Stimulated activated CD4-positive, alpha-beta T cell treated with anti-CD3 and anti-CD28 coated beads, Interleukin-15, amount 100 ng/mL, for 48 hours (primary cell): Measurements from ENCODE around the gene STMN3.
"Not testable (repeated sequence)": the region's sequence is repeated elsewhere in the genome, so short reads cannot be mapped to it uniquely, and the experiment has no call there.

Source experiments
- DNase-seq, 2 donors: peaks; one replicate each; pipeline ENCODE4 v3.0.0-alpha.2; 2020; ENCODE audit warnings: low read depth in 2 of 2

Gene STMN3

GRCh38 chr20:63635431-63636141 lies 17.6 kb downstream of the STMN3 start:
- DNase-seq, result peak; percentile 56 to 70

GRCh38 chr20:63633732-63634131 lies 19.5 kb downstream of the STMN3 start:
- no peak for DNase-seq

GRCh38 chr20:63631426-63631825 lies 21.8 kb downstream of the STMN3 start:
- DNase-seq, result not testable (repeated sequence)

GRCh38 chr20:63630956-63631355 lies 22.3 kb downstream of the STMN3 start:
- DNase-seq, result not testable (repeated sequence)

GRCh38 chr20:63628246-63628975 lies 24.8 kb downstream of the STMN3 start:
- peak in 1 of 2 donors; percentile 68 for DNase-seq

GRCh38 chr20:63627751-63628245 lies 25.4 kb downstream of the STMN3 start:
- DNase-seq, result no peak

GRCh38 chr20:63627129-63627750 lies 26.0 kb downstream of the STMN3 start:
- DNase-seq, result peak; percentile 89 to 90

GRCh38 chr20:63626424-63627128 lies 26.6 kb downstream of the STMN3 start, which contains the start of gene GMEB2:
GMEB2 (minus strand) TSS chr20:63627101; CDS start chr20:63619397, 7,704 bp downstream.
- peak; percentile 52 to 67 for DNase-seq

GRCh38 chr20:63625771-63626423 lies 27.3 kb downstream of the STMN3 start:
- DNase-seq, result no peak

- DNase-seq, result no peak
Observed at GRCh38 chr20:63624486-63624885, 28.7 kb downstream of the STMN3 start.

- DNase-seq, result no peak
Observed at GRCh38 chr20:63622732-63623131, 30.5 kb downstream of the STMN3 start.

- no peak for DNase-seq
Observed at GRCh38 chr20:63622096-63622495, 31.1 kb downstream of the STMN3 start.

GRCh38 chr20:63620991-63621390 lies 32.2 kb downstream of the STMN3 start:
- DNase-seq, result no peak

- no peak for DNase-seq
Observed at GRCh38 chr20:63619505-63619904, 33.7 kb downstream of the STMN3 start.

- no peak for DNase-seq
Observed at GRCh38 chr20:63619086-63619485, 34.1 kb downstream of the STMN3 start.

- no peak for DNase-seq
Observed at GRCh38 chr20:63618291-63618980, 34.8 kb downstream of the STMN3 start.

- no peak for DNase-seq
Observed at GRCh38 chr20:63617876-63618265, 35.4 kb downstream of the STMN3 start.

GRCh38 chr20:63617092-63617875 lies 35.9 kb downstream of the STMN3 start:
- DNase-seq, result no peak

GRCh38 chr20:63613863-63614594 lies 39.2 kb downstream of the STMN3 start:
- not testable (repeated sequence) for DNase-seq
